OCI-LY7 (cell line): Measurements from ENCODE around the gene RNASE2. TPM values are rescaled to one million over a fixed set of nuclear protein-coding genes. Genes with fewer than 3 reads are reported as not detected.
"Not testable (repeated sequence)": the region's sequence is repeated elsewhere in the genome, so short reads cannot be mapped to it uniquely, and the experiment has no call there.

ENCODE experiments used
- BruUV-seq: library from RNA; stranded (reverse); fragments of 400-500 nt; replicated peaks from 2 replicates; lab custom pipeline; 2021; lab: Mats Ljungman, UMichigan
- CTCF ChIA-PET: fragments of 300-600 bp; sonication (Branson Sonifier 250); formaldehyde crosslinking; loops from one replicate; lab custom pipeline; 2022; ENCODE audit warnings: antibody characterized with exemption; ENCODE audit not compliant: unreplicated experiment; lab: Charles Lee
- POLR2A ChIA-PET: fragments of 300-600 bp; sonication (Branson Sonifier 250); formaldehyde crosslinking; loops from one replicate; lab custom pipeline; 2022; ENCODE audit warnings: antibody characterized with exemption; lab: Charles Lee
- DNase-seq: peaks from one replicate; pipeline ENCODE4 v3.0.0-alpha.2; 2015; ENCODE audit warnings: low spot score
- H2AFZ ChIP-seq: fragments of 200-600 bp; sonication (generic), shearing (Covaris generic); 2 replicates; pipeline ENCODE4 v1.6.1; 2014; ENCODE audit warnings: mild to moderate bottlenecking, antibody characterized with exemption, low read length, moderate library complexity
- H3K27ac ChIP-seq: fragments of 200-600 bp; sonication (generic); 2 replicates; pipeline ENCODE4 v1.5.1; 2014; ENCODE audit warnings: mixed run types, low read depth, mild to moderate bottlenecking, moderate library complexity, low read length, inconsistent platforms; ENCODE audit not compliant: poor library complexity, severe bottlenecking
- H3K36me3 ChIP-seq: fragments of 200-600 bp; sonication (generic); 2 replicates; pipeline ENCODE4 v1.6.1; 2014; ENCODE audit warnings: mild to moderate bottlenecking, antibody characterized with exemption, low read length, moderate library complexity, mixed read lengths; ENCODE audit not compliant: insufficient read depth
- H3K4me1 ChIP-seq: fragments of 200-600 bp; sonication (generic); 2 replicates; pipeline ENCODE4 v1.5.1; 2014; ENCODE audit warnings: mild to moderate bottlenecking, low read length; ENCODE audit not compliant: insufficient read depth, poor library complexity, severe bottlenecking
- H3K4me2 ChIP-seq: fragments of 200-600 bp; sonication (generic); 2 replicates; pipeline ENCODE4 v1.6.1; 2014; ENCODE audit warnings: mild to moderate bottlenecking, low read length
- H3K4me3 ChIP-seq: fragments of 200-600 bp; sonication (generic); 2 replicates; pipeline ENCODE4 v1.5.1; 2014; ENCODE audit warnings: mild to moderate bottlenecking, low read depth, low read length; ENCODE audit not compliant: poor library complexity, severe bottlenecking
- H3K79me2 ChIP-seq: fragments of 200-600 bp; sonication (generic); 2 replicates; pipeline ENCODE4 v1.6.1; 2016; ENCODE audit warnings: low read depth, mild to moderate bottlenecking, low read length, moderate library complexity, mixed read lengths; ENCODE audit not compliant: insufficient read depth
- H3K9me2 ChIP-seq: fragments of 200-600 bp; sonication (generic); 2 replicates; pipeline ENCODE4 v1.6.1; 2016; ENCODE audit warnings: mild to moderate bottlenecking, low read length, mixed read lengths; ENCODE audit not compliant: insufficient read depth
- H3K9me3 ChIP-seq: fragments of 200-600 bp; sonication (generic); 2 replicates; pipeline ENCODE4 v1.6.1; 2014; ENCODE audit warnings: mild to moderate bottlenecking, mixed run types, low read length, mixed read lengths
- H4K20me1 ChIP-seq: fragments of 200-600 bp; sonication (generic); 2 replicates; pipeline ENCODE4 v1.6.1; 2014; ENCODE audit warnings: mild to moderate bottlenecking, antibody characterized with exemption, low read length, moderate library complexity, mixed read lengths; ENCODE audit not compliant: insufficient read depth
- CTCF ChIP-seq: fragments of 200-600 bp; sonication (generic); conservative IDR thresholded peaks from 2 replicates; pipeline ENCODE4 v1.5.1; 2014; ENCODE audit warnings: mild to moderate bottlenecking, antibody characterized with exemption, low read length, moderate library complexity, mixed read lengths
- EZH2phosphoT487 ChIP-seq: fragments of 200-600 bp; sonication (generic); IDR thresholded peaks from 2 replicates; pipeline ENCODE4 v1.6.1; 2018; ENCODE audit warnings: low read depth, borderline replicate concordance, mild to moderate bottlenecking, mixed run types, antibody characterized with exemption, low read length, moderate library complexity, mixed read lengths
- intact Hi-C: fragments of 100-400 bp; cut with micrococcal nuclease; formaldehyde crosslinking; loops from one replicate; pipeline ENCODE4 v1.10.0; 2022; ENCODE audit not compliant: unreplicated experiment
- total RNA-seq, 2 experiments: library from RNA; depleted of rRNA in 1 of 2; stranded (reverse); fragments of >200 nt in 1 of 2; shearing (Covaris generic) in 1 of 2; gene quantifications; 2 replicates each; pipeline ENCODE4 v1.2.3, GENCODE V29; 2014 to 2022

The RNASE2 gene
- total RNA-seq, 2 experiments from 2014 or later = not detected

GRCh38 chr14:20935303-20935984, 19.8 kb upstream of the RNASE2 start:
- H3K79me2 ChIP-seq = no peaks in the 10 kb centered on the region
- POLR2A ChIA-PET = no interaction called here
- CTCF ChIA-PET = no interaction called here
- H3K4me3 ChIP-seq = no peak overlapping the region
- H4K20me1 ChIP-seq = no peaks in the 10 kb centered on the region
- no peaks in the 10 kb centered on the region for H3K4me1 ChIP-seq
- no TSS peak for BruUV-seq
- H3K27ac ChIP-seq = no peak overlapping the region
- H2AFZ ChIP-seq = no peak overlapping the region
- no peaks in the 10 kb centered on the region for H3K36me3 ChIP-seq
- no peaks in the 10 kb centered on the region for H3K9me3 ChIP-seq
- no peaks in the 10 kb centered on the region for H3K9me2 ChIP-seq
- intact Hi-C loops = no loop called here
- no peak for TF ChIP-seq EZH2phosphoT487
- no peak for TF ChIP-seq CTCF
- H3K4me2 ChIP-seq = no peak overlapping the region
- no peak for DNase-seq

GRCh38 chr14:20945146-20945545, 10.1 kb upstream of the RNASE2 start:
- H3K36me3 ChIP-seq, H3K9me3 ChIP-seq, H3K27ac ChIP-seq, H3K4me1 ChIP-seq, H3K9me2 ChIP-seq, H4K20me1 ChIP-seq, H3K4me2 ChIP-seq, H3K79me2 ChIP-seq, CTCF ChIA-PET, H3K4me3 ChIP-seq, H2AFZ ChIP-seq, BruUV-seq, intact Hi-C loops, POLR2A ChIA-PET, DNase-seq: not testable (repeated sequence)

GRCh38 chr14:20946707-20947106, 8.6 kb upstream of the RNASE2 start:
- H3K27ac ChIP-seq, DNase-seq, H3K36me3 ChIP-seq, POLR2A ChIA-PET, H3K9me2 ChIP-seq, H3K79me2 ChIP-seq, CTCF ChIA-PET, intact Hi-C loops, H2AFZ ChIP-seq, H3K9me3 ChIP-seq, H4K20me1 ChIP-seq, H3K4me2 ChIP-seq, BruUV-seq, H3K4me1 ChIP-seq, H3K4me3 ChIP-seq: not testable (repeated sequence)

GRCh38 chr14:20955538-20955873, 219 bp downstream of the RNASE2 start:
- H3K4me1 ChIP-seq, H3K4me2 ChIP-seq, H4K20me1 ChIP-seq, DNase-seq, H3K36me3 ChIP-seq, BruUV-seq, H3K9me3 ChIP-seq, H3K4me3 ChIP-seq, H3K79me2 ChIP-seq, intact Hi-C loops, H3K9me2 ChIP-seq, H3K27ac ChIP-seq, POLR2A ChIA-PET, H2AFZ ChIP-seq, CTCF ChIA-PET: not testable (repeated sequence)
